NCI-H69 (cell line): Measurements from ENCODE around the gene RASSF1.
A peak's percentile ranks its signal among the peaks of the same experiment; 100 is the strongest.

Source experiments
- DNase-seq: peaks from one replicate; lab custom pipeline; 2025; lab: John Stamatoyannopoulos, UW

The RASSF1 gene

DNA sequence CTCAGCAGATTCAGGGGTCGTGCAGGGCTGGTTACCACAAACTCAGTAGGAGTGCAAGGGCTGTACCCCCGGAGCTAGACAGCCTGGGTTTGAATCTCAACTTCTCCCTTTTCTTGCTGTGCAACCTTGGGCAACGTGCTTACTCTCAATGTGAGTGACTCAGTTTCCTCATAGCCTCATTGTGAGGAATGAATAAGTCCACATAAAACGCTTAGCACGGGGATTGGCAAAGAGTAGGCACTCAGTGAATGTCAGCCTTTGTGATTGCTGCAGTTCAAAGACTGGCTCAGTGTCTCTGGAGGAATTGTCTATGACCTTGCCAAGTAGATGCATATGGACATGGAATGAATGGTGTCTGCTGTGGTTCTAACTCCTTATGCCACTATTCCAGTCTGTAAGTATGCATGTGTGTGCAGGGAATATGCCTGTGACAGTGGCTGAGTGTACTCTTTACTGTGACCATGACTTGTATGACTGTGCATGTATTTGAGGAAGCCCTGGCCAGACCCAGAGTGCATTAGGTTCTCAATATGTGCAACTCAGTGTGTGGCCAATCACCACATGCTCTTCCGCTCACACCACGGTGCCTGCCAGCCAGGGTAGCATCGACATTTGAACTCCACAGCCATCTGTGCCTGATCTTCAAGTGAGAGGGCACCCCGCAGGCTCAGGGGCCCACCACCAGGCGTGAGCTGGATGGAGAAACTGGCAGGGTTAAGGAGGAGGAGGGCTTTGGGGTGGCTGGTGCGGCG lies 40.5 kb downstream of the RASSF1 start:
- DNase-seq: no peak

DNA sequence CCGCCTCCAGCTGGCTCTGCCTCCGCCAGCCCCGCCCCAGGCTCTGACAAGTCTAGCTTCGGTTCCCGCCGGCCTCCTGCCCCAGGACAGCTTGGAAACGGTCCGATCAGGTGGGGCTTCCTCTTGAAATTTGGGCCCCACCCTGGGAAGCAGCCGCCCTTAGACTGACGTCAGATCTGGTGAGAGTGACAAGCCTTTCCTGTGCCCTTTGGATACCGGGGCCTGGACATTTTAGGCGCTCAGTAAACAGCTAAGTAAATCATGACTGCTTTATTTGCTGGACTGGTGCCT lies 41.1 kb downstream of the RASSF1 start:
- no peak for DNase-seq

DNA sequence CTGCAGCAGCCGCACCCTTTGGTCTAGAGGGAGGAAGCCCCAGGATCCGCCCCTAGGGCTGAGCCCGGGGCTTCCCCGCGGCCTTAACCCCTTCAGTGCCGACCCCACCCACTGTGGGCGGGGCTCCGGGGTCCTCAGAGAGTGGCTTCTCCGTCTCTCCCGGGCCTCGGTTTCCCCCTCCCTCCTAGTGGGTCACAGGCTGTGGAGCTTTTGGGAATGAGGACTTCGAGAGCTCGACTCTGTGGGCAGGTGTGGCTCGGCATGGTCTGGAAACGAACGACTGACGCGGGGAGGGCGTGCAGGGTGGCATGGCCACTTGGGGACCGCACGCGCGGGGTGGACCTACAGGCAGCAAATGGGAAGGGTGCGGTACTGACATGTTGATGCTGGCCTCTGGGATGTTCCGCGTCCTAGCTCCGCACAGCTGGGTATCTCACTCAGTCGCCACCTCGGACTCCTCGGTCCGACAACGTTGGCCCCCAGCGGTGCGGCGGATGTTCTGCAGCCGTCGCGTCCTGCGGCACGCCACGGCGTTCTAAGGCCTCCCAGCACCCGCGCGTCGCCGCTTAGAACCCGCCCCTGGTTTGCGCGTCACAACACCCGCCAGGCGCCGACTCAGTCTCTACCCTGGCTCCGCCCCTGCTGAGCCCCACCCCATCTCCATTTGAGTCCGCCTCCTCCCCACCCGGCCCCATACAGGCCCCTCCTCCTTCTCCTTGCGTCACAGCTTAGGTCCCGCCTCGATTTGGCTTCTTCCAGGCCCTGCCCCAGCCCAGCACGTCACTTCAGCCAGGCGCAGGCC lies 41.6 kb downstream of the RASSF1 start, which contains the start of the genes HYAL3 and NAA80:
TSS of gene HYAL3 (minus strand) at position 570 of the 802 bp plus-strand sequence. CDS start 3,803 bp downstream, outside the sequence.
TSS of gene NAA80 (minus strand) at position 570 of the 802 bp plus-strand sequence. CDS start 1,942 bp downstream, outside the sequence.
- DNase-seq: peak; percentile 97

DNA sequence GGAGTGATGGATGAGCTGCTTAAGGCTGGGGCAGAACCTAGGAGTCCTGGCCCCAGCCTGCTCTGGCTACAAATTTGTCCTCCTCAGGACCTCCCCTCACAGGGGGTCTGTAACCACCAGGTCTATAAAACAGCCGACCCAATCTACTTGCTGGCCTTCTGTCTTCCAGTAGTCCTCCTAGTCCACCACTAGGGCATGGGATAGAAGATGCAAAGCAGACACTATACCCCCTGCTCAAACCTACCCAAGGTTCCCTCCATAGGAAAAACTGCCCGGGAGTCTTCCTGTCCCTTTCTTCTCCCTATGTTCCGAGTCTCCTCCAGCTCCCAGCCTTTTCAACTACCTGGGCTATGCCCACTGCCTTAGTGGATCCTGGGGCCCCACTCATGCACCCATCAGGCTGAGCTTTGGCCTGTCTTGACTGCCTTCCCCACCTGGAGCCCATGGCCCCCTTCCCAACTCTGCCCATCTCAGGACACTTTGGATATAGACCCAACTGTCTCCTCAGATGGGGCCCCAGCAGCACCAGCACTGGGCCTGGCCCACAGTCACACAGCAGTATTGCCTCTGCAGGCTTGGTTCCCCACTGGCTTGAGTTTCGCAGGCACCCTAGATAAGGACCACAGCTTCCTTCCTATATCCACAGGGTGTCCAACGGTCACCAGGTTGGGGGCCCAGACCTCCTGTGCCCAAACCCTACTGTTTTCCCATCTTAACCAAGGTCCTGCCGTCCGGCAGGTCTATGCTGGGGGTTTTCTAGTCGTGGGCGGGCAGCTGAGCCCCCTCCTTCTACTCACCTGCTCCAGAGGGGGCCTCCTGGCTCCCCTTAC lies 42.5 kb downstream of the RASSF1 start:
- no peak for DNase-seq

DNA sequence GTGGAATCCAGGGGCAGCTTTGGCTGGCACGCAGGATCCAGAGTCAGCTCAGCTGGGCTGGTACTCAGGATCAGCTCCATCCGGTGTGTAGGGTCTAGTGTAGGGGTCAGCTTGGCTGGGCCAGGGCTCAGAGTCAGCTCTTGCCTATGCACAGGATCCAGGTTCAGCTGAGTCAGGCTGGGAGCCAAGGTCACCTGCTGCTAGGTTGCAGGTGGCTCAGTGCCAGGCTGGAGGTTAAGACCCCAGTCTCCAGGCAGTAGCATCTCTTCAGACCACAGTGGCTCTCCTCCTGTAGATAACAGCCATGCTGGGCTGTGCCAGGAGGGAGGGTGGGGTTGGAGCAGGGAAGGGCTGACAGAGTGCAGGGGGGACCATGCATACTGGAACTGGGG lies 43.3 kb downstream of the RASSF1 start:
- DNase-seq: no peak

DNA sequence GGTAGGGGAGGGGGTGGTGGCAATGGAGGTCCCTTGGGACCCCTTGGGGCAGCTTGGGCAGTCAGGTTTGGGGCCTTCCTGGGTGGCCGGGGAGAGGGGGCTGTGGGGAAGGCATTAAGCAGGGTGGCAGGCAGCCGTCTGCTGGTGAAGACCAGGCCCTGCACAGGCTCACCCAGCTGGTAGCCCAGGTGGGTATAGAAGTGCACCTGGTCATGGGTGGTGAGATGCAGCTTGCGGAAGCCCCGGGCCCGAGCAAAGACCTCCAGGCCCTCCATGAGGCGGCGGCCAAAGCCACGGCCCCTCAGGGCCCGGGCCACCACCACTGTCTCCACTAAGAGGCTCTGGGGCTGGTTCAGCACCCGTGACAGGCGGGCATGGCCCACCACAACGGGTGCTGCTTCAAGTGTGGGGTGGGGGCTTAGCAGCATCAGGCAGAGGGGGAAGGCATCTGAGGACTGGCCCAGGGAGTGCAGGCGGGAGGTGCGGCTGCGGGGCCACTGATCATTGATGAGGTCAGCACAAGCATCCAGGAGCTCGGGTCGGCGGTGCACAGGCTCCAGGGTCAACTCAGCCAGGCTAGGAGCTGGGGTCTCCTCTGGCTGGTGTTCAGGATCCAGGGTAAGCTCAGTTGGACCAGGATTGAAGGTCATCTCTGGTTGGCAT lies 43.8 kb downstream of the RASSF1 start:
- DNase-seq: no peak

DNA sequence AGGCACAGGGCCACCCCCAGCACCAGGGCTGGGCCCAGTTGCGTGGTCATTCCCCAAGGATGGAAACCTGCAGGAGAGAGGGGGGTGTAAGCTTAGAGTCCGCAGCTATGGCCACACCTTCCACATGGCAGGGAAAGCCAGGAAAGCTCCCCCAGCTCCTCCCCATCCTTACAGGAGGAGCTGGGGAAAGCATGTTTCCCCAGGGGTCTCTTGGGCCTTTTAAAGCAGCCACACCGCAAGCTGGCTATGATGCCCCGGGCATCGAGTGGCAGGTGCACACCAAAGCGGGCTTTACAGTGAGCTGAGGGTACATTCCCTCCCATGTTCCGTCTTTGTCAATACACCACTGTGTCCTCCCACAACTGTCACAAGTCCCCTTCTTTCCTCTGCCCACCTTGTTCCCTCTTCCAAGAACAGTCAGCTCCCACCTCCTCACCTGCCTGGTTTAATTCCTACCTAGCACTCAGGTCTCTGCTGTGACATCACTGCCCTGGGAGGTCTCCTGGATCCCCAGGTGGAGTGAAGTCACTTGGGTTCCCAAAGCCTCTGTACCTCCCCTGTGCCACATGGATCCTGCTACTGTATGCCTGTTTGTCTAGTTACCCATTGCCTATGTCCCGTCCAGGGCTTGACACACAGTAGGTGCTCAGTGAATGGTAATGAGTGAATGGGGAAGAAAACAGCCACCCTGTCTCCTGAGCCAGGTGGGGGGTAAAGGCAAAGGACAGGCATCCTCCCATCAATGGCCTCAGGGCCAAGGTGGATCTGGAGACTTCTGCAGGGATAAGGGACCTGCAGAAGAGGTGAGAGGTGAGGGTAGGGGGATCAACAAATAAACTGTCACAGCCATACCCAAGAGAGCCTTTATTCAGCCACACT lies 44.8 kb downstream of the RASSF1 start:
- no peak for DNase-seq

DNA sequence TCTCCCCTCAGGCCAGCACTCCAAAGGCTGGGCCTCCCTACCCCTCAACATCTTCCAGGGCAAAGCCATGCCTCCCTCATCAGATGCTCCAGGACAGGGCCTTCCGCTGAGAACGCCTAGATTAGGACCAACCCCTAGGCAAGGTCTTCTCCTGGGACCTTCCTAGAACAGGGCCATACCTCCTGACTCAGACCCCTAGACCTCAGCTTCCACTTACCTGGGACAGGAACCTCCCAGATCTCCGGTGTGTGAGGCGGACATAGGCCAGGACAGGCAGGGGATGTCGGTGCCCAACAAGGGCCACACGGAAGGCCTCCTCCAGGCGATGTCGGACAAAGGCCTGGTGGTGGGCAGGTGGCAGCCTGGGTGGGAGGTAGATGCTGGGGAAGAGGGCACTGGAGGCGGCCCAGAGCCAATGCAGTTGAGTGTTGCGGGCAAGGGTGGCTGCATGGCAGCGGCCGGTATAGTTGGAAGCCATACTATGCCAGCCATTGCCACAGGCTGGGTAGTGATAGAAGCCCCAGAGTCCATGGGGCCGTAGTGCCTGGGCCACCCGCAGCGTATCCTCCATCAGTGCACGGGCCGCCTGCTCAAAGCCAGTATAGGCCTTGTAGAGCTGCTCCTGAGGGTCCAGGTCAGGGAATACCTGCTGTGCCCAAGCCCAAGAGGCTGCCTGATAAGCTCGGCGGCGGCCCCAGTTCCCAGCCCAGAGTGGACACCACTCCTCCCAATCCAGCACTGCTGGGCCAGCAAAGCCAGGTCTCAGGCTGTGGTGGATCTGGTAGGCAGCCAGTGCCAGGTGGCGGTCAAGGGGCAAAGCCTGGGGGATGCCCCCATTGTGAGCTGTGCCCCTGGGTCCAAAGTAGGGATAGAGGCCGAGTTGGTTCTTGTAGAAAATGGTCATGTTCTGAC lies 45.9 kb downstream of the RASSF1 start:
- DNase-seq: no peak

DNA sequence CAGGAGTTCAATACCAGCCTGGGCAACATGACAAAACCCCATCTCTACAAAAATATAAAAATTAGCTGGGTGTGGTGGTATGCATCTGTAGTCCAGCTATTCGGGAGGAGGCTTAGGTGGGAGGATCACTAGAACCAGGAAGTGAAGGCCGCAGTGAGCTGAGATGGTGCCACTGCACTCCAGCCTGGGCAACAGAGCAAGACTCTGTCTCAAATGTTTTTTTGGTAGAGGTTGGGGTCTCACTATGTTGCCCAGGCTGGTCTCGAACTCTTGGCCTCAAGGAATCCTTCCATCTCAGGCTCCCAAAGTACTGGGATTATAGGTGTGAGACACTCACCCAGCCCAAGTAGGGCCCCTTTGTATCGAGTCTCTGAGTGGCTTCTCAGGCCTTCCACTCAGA lies 46.5 kb downstream of the RASSF1 start:
- no peak for DNase-seq

DNA sequence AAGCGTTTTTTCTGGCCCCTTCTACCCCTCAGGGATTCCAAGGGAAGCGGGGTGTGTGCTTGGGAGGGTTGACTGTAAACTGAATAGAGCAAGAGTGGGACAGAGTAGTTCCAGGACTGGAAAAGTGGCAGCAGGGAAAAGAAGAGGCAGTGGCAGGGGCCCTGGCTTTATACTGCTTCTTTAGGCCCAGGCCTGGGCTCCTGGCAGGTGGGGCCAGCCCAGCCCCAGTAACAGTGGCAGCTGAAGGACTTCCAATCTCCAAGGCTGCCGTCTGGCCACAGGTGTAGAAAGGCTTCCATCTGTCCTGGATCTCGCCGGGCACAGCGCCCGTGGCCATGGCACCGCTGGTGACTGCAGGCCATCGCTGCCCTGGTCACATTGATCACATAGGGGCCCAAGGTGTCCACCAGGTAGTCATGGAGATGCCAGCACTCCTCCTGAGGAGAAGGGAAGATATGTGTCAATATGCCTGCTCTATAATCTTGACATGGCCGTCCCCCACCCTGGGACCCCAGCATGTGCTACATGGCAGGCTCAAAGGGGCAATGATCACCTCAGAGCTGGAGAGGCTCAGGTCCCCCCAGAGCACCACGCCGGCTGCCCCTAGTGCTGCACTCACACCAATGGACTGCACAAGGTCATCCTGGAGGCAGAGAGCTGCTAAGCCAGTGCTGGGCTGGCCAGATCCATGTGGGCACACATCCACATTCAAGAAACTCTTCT lies 47.4 kb downstream of the RASSF1 start:
- no peak for DNase-seq

DNA sequence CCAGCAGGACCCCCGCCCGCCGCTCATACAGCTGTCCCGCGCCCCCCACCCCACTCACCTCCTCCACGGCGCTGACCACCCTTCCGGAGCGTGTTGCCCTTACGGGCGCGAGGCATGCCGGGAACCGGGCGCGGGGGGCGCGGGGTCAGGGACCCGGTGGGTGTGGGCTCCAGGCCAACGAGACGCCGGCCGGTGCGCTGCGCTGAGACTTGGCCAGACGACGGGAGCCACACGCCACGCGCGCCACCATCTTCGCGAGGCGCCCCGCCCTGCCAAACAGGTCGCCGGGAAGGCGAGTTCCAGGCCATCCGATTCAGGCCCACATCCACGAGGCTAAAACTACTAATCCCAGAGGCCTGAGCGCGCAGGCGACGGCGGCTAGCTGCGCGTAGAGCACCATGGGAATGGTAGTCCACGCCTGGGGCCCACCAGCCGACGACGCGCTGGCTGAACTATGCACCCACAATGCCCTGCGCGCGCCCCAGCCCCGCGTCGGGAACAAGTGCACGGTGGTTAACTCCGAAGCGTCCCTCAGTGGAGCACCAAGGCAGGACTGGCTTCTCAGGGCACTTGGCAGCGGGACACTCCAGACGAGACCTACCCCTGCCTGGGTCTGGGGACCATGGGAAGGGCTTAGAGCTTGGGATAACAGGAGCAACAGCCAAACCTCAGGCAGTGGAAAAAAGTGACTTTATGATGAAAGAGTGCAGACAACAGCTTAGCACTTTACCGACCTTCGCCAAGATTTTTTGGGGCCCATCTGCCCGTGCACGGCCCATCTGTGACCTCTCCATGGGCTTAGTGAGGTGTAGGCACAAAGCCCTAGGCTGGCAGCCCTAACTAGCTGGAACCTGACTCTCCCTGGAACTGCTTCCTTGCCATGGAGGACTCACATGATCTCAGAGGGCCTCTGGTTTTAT lies 48.2 kb downstream of the RASSF1 start, which contains the start of gene IFRD2:
TSS of gene IFRD2 (minus strand) at position 271 of the 920 bp plus-strand sequence. CDS start at position 116, 155 bp downstream.
- peak; percentile 96 for DNase-seq

DNA sequence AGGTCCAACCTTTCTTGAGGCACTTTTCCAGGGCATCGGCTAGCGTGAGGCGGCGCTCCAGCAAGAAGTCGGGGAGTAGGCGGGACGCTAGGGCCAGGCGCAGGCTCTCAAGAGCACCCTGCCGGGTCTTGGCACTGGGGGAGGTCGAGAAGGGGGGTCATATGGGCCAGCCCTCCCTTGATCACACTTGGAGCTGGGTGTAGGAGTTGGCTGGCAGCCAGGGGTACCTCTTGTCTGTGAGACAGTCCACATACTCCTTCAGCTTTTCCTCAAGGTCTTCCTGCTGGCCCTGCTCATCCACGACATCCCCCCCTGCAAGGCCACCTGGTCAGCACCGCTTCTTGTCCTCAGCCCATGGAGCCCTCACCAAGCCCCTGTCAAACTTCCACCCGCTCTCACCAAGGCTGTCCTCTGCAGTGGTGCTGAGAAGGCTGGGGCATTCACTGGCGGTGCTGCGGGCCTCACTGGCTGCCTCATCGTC lies 50.4 kb downstream of the RASSF1 start:
- no peak for DNase-seq

DNA sequence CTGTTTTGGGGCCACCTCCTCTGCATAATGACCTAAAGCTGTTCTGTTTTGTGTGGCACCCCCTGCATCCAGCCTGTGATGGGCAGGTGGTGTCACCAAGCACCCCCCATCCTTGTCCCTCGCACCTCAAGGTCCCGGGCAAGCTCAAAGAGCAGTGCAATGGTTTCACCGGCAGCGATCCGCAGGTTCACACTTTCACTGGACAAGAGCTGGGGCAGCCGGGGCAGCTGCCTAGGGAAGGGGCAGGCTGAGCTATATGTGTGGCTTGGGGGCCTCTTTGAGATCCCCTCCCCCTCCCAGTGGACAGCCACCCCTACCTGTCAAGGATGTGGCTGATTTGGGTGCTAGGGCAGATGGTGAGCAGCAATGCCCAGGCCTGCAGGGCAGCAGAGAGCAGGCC lies 51.5 kb downstream of the RASSF1 start:
- DNase-seq: no peak

DNA sequence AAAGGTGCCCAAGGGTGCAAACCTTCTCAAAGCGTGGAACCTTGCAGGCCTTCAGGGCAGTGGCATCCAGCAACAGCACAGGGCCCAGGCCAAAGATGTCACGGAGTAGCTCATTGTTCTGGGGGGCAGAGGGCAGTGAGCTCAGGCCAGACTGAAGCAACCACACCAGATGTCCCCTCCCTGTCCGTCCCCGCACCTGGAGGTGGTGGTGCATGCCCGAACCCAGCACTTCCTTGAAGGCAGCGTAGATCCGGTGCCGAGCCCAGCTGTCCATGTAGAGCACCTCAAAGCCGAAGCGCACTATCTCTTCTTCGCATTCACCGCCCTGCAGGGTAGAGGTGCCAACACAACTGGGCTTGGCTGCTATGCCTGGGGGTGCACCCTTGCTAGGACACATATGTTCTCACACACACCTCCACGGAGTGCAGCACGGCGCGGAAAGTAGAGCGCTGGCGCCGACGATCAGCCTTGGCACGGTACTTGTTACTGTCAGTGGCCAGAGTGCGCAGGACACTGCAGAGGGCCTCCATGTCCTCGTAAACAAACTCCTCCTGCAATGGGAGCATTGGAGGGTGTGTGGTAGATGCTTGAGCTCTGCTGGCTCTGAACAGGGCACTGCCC lies 52.1 kb downstream of the RASSF1 start:
- DNase-seq: no peak

DNA sequence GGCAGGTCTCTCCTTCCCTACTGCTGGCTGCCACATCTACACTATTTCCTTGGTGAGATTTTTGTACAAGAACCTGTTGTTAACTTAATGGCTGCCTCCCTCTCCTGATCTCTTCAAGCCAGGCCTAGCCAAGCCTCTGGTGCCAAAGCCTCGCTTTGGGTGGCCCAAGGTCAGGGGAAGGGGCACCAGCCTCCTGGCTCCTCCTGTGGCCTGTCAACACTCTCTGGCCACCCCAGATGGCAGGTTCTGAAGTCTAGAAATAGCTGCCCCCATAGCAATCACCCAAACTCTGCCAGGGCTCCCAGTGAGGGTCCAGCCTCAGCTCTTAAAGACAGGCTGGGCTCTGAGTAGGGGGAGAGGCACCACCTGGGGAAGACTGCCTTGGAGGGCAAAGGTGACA lies 53.4 kb downstream of the RASSF1 start:
- no peak for DNase-seq

DNA sequence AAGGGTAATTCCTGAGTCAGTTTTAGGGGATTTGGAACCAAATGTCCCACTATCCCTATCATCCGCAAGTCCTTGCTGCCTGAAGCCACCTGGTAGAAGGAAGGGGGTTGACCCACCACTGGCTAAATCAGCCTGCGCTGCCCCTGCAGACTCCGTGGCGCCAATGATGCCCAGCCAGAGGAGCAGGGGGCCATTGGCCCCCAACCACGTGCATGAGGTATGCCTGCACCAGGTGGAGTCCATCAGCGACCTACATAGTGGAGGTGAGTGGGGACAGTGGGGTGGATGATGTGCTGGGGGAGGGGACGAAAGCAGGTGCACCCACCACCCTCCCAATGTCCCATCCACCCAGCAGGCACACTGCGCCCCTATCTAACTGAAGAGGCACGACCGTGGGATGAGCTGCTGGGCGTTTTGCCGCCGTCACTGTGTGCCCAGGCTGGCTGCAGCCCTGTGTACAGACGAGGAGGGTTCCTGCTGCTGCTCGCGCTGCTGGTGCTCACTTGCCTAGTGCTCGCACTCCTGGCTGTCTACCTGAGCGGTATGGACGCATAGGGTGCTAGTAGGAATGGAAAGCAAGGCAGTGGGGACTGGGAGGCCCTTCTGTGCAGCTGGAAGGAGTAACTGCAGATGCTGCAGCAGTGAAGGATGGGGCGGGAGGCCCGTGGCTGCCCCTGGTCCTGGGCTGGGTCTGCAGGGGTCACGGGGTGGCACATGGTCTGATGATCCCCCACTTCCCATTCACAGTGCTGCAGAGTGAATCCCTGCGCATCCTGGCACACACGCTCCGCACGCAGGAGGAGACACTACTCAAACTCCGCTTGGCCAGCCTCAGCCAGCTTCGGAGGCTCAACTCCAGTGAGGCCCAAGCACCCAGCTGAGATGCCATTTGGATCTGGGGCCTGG lies 54.1 kb downstream of the RASSF1 start:
- no peak for DNase-seq
